NCI-H69 (cell line): ENCODE measurements around the gene PHKG2.
A peak's percentile ranks its signal among the peaks of the same experiment; 100 is the strongest.
"Not testable (repeated sequence)": the region's sequence is repeated elsewhere in the genome, so short reads cannot be mapped to it uniquely, and the experiment has no call there.

ENCODE experiments used
- DNase-seq: peaks from one replicate; lab custom pipeline; 2025; lab: John Stamatoyannopoulos, UW

PHKG2 gene

GRCh38 chr16:30747799-30748633 is at the start of gene PHKG2:
TSS of gene PHKG2 (plus strand) at chr16:30748425. CDS start at chr16:30748821, 396 bp downstream.
- DNase-seq, result peak; percentile 100

GRCh38 chr16:30698816-30699614 is 49.2 kb upstream of the PHKG2 start, which contains the start of gene SRCAP:
TSS of gene SRCAP (plus strand) at chr16:30699171. CDS start at chr16:30700825, 1,654 bp downstream.
- peak; percentile 94 for DNase-seq

GRCh38 chr16:30699615-30700099 is 48.6 kb upstream of the PHKG2 start:
- DNase-seq, result no peak

- no peak for DNase-seq
These were observed 47.7 kb upstream of the PHKG2 start for GRCh38 chr16:30700491-30700890.

GRCh38 chr16:30700971-30701370 is 47.3 kb upstream of the PHKG2 start:
- DNase-seq, result no peak

- not testable (repeated sequence) for DNase-seq
These were observed 45.2 kb upstream of the PHKG2 start for GRCh38 chr16:30703071-30703470.

- DNase-seq, result no peak
These were observed 44.3 kb upstream of the PHKG2 start for GRCh38 chr16:30703971-30704370.

- no peak for DNase-seq
These were observed 42.2 kb upstream of the PHKG2 start for GRCh38 chr16:30706046-30706445.

- DNase-seq, result no peak
These were observed 37.3 kb upstream of the PHKG2 start for GRCh38 chr16:30710971-30711370.

- no peak for DNase-seq
These were observed 36.5 kb upstream of the PHKG2 start for GRCh38 chr16:30711712-30712111.

GRCh38 chr16:30715750-30716445 is 32.3 kb upstream of the PHKG2 start:
- no peak for DNase-seq

- no peak for DNase-seq
These were observed 28.1 kb upstream of the PHKG2 start for GRCh38 chr16:30720086-30720485.

GRCh38 chr16:30720694-30721093 is 27.5 kb upstream of the PHKG2 start:
- no peak for DNase-seq

GRCh38 chr16:30721167-30721566 is 27.1 kb upstream of the PHKG2 start:
- DNase-seq, result no peak

- peak; percentile 56 for DNase-seq
These were observed 26.6 kb upstream of the PHKG2 start for GRCh38 chr16:30721606-30722005.

- DNase-seq, result no peak
These were observed 25.8 kb upstream of the PHKG2 start for GRCh38 chr16:30722443-30722842.

GRCh38 chr16:30722916-30723315 is 25.3 kb upstream of the PHKG2 start:
- no peak for DNase-seq

GRCh38 chr16:30723725-30724355 is 24.4 kb upstream of the PHKG2 start:
- no peak for DNase-seq

- no peak for DNase-seq
These were observed 23.4 kb upstream of the PHKG2 start for GRCh38 chr16:30724641-30725417.

- DNase-seq, result no peak
These were observed 22.8 kb upstream of the PHKG2 start for GRCh38 chr16:30725418-30725792.

- DNase-seq, result no peak
These were observed 19.9 kb upstream of the PHKG2 start for GRCh38 chr16:30728321-30728720.
